Islet precursor cell (in vitro differentiated cells): ENCODE data around the gene F2R.

Source experiments
- DNase-seq: peaks from one replicate; pipeline ENCODE4 v3.0.0-alpha.2; 2018

The F2R gene

DNA sequence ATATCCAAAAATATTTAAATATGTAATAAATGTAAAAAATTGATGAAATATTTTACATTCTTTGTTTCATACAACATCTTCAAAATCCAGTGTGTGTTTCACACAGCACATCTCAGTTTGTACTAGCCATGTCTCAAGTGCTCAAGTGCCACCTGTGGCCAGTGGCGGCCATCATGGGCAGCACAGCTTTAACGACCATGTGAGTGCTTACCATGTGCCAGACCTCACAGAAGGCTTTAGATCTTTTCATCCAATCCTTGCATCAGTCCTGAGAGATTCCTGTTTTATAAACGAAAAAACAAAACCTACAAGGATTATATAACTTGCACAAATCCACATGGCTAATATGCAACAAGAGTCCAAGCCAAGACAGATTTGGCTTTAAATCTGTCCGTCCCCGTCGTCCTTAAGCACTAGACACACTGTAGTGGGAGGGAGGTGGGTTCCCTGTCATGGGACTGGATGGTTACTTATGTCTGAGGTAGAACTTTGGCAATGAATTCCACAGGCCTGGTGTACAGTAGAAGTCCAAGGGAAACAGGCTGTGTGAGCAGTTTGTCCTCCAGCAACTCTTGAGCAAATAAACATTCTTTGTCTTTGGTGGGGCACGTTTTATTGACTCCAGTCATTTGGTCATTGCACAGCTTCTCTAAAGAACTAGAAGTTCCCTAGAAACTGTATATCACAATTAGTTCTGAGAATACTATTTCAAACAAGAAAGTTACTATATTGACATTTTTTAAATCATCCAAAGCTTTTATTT, 25.0 kb upstream of the F2R start:
- DNase-seq: no peak

DNA sequence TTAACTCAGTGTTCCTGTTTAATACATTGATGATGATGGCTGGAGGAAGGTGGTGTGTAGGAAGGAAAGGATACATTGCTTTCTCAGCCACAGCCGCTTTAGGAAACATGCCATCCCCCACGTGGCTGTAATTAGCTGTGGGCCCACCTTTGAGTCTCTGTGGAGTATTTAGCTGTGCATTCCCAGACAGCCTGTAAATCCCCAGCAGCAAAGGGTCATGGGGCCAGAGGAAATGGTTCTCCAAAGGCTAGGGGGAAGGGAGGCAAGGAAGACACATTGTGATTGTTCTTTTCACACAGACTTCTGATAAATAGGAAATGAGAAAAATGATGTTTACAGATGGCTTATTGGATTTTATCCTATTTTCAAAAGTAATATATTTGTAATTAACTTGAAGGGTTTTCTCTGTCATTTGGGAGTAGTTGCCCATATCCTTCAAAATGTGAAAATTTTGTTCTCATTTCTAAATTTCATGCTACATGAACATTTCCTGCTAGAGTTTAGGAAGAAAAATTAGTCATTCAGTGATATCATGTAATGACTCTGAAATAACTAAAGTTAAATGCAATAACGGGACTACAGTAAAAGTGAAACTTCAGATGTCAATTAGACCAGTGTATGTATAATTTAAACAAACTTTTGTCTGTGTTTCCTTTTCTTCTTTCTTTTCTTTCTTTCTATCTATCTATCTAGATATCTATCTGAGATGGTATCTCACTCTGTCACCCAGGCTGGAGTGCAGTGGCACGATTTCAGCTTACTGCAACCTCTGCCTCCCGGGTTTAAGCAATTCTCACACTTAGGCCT, 24.3 kb upstream of the F2R start:
- DNase-seq: peak; percentile 87

DNA sequence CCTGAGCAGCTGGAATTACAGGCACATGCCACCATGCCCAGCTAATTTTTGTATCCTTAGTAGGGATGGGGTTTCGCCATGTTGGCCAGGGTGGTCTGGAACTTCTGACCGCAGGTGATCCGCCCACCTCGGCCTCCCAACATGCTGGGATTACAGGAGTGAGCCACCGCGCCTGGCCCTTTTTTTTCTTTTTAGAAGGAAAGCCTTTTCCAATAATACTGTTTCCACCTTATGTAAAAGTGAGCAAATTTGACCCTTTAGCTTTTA, 23.7 kb upstream of the F2R start:
- DNase-seq: no peak

DNA sequence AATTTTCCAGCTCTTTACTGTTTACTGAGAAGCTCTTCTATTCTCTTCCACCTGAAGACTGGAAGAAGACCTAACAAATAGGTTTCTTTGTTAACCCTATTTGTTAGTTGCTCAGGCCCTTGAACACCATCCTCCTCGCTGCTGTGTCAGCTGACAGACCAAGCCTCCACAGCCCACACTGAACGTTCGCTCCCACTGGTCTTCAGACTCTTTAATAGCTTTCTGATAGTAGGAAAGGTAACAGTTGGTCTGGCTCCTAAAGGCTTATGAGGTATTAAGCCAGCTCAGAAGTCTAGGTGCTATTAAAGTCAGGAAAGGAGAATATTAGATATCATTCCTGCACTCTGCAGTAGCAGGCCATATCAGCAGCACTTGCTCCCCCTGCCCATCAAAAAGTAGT, 23.3 kb upstream of the F2R start:
- DNase-seq: no peak

DNA sequence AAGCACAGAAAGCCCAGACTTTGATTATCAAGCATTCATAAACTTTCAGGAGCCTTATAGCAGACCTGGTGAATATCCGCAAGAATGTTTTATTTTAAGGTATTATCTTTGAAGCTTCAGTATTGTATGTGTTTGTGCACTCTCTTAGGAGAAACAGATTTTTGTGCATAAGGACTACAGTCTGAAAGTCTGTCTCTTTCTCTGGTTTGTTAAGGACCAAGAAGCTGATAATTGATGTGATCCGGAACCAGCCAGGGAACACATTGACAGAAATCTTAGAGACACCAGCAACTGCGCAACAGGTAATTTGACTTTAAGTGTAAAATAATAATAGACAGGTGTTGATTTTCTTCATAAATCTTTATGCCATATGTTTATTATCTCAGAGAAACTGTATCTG, 22.8 kb upstream of the F2R start:
- no peak for DNase-seq

DNA sequence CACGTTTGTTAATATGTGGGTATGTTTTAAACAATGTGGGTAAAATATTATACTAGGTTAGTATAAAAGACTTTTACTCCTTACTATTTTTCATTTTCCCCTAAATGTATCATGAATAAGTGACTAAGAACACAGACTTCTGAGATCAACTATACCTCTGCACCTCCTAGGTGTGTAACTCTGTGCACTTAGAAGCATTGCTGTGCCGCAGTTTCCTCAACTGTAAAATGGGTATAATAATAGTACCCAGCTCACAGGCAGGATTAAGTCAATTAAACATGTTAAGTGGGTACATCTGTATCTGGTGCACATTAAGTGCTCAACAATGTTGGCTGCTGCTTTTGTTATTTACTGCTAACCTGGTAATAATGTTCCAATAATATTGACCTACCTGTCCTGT, 21.6 kb upstream of the F2R start:
- no peak for DNase-seq

DNA sequence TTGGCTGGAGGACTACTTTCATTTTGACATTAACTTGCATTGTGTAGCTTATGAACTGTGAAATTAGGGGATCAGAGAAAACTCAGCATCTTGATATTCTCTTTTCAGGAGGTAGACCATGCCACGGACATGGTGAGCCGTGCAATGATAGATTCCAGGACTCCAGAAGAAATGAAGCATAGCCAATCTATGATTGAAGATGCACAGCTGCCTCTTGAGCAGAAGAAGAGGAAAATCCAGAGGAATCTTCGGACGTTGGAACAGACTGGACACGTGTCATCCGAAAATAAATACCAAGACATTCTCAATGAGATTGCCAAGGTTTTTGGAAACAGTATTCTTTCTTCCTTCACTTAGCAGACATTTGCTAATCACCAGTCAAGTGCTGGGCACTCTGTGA, 20.6 kb upstream of the F2R start:
- no peak for DNase-seq

DNA sequence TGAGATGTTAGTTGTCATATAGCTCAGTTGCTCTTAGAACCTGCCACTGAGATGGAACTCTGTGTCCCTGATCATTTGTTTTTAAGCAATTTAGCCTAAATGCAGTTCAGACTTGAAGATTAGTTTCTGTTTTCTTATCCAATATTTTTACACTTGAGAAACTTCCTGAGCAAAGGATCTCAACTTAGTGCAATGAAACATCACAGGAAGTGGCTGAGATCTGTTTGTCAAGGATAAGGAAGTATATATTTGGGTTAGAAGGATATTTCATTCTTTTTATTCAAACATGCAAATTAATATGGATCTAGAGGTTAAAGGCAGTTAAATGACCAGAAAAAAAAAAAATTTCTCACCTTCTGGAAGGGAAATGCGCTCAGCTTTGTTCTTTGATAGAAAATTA, 19.7 kb upstream of the F2R start:
- DNase-seq: no peak

DNA sequence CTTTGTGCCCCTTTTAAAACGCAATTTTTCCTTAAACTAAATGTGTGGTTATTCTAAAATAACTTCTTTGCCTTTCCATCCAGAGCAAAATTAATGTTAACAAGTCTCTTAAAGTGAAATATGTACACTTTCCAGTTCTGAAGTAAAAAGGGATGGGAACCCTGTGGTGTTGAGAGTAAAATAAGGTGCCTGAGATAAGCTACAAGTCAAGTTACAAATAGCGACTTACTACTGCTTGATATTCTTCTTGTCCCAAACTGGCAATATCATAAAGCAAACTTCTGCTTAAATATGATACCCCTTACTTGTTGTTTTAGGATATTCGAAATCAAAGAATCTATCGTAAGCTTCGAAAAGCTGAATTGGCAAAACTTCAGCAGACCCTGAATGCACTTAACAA, 18.3 kb upstream of the F2R start:
- no peak for DNase-seq

DNA sequence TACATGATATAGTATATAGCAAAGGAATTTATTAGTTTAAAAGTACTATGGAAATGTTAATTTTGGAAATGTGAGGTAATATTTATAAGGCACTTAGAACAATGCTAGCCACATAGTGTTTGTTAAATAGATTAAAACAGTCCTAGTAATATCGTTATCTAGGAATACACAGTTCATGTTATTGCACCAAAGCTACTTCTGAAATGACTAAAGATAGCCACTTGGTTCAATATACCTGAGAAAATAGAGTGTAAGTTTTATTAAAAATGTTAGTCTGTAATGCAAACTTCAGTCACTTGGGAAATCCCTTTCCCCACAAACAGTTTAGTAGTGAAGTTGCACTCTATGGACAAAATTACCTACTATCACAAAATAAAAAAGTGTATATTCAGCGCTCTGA, 15.4 kb upstream of the F2R start:
- no peak for DNase-seq

DNA sequence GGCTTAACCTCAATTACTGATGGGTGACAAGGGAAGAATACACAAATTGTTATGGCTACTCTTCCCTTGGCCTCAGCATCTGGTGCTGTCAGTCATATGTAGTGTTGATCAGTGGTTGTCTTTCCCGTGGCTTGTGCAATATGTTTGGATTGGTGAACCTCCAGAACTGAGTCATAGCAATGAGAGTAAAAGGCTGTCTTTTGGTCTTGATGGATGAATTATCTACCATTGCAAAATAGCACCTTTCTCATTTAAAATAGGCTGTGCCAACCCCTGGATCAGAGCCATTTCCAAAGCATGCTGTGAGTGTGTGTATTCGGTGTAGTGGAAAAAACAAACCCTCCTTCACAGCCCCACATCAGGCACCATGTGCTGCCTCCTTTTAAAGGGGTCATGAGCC, 14.6 kb upstream of the F2R start:
- no peak for DNase-seq

DNA sequence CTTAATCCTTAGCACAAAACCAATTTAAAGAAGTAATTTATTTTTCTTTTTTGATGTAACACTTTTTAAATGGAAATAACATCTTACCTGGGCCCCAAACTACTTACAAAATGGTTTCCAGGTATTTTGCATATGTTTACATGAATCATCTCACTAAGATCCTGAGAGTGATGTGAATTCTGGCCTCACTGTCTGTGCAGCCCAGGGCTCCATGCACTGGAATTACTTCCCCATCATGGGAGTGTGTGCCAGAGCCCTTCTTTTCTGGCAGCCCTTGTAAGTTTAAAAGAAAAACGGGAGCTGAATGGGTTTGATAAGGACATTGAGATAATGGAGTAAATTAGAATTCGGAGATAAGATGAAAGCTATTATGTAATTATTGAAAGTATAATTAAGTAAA, 12.2 kb upstream of the F2R start:
- no peak for DNase-seq

DNA sequence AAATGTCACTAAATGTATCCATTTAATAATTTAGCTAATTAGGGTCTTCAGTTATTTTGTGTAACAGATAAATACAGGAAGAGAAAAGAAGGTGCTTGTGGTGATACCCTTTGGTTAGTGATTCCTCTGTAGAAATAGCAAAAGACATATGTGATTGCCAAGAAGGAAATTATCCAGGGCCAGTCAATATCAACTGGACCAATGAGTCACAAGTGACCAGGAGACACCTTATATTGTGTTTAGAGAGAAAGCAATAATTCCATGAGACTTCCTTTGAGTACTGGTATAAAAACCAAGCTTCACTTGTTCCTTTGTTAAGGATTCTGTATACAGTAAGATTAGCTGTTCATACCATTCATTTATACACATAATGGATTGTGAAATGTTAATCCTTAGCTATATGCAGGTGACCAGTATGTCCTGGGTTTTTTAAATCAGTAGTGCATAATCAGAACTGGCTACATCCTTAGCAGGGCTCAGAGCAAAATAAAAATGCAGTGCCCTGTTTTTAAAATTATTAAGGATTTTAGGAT, 11.7 kb upstream of the F2R start:
- no peak for DNase-seq

DNA sequence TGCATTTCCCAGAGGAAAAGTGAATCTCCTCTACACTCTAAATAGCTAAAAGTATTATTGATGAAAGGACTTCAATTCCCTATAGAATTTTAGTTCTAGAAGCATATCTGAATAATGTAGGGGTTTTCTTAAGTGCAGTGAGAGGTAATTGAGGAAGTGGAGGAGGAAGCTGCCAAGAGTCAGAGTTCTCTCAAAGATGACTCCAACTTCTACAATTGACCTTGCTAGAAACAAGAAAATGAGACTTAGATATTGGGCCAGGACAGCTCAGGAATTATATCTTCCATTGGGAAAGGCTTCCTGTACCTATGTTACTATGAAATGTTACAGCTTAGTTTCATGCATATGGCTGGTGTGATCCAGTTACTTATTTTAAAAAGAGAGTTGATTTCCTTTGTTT, 10.4 kb upstream of the F2R start:
- DNase-seq: no peak

DNA sequence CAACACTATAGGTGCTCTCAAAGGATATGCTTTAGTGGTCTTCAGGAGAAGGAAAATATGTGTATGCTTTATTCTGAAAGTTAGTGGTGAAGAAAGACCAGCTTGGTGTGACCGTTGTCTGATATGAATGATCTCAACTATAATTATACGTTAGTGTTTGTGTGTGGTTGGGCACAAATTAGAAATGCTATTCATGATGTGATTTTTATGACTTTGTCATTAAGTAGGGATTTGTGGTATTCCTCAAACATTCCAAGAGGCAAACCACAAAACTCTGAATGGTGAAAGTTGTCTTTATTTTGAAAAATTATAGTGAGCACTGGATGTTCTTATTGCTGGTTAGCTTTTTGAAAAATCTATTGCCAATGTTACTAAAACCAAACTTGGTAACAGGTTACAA, 6.2 kb upstream of the F2R start:
- DNase-seq: no peak

DNA sequence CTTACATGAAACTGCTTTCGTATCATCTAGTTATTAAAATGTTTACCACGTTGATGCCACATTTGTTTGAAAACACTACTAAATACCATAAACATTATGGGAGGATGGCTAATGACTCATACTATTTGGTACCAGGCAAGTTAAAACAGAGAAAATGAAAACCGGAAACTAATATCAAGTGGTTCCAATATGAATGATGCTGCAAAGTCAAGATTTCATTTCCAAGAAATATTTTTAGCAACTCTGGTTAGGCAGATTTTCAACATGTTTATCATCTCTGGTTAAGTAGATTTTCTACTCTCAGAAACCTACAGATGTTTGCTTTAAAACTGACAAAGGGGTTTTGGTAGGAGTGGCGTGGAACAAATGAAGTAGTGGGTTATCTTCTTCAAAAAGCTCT, 4.9 kb upstream of the F2R start:
- DNase-seq: no peak

DNA sequence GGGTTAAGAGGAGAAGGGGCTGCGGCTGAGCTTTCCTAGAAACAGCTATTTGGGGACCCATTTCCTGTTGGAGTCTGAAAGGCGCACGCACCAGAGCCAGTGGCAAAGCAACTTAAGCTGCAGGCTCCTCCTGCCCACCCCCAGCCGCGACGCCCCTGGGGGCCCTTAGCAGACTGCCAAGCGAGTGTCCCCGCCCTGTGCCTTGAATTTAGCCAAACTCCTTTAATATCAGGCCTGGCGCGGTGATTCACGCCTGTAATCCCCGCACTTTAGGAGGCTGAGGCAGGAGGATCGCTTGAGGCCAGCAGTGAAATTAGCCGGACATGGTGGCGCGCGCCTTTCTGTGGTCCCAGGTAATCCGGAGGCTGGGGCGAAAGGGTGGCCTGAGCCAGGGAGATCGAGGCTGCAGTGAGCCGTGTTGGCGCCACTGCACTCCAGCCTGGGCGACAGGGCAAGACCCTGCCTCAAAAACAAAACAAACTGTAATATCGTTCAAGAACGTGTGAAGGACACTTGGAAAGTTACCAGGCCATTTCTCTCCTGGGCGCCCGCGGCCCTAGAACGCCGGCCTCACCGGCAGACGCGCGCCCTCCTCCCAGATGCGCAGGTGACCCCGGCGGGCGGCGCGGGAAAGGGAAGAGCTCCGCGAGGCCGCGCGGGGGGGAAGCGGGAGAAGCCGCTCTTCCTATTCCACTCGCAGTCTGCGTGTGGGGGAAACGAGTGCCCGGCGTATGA, 1.0 kb upstream of the F2R start:
- peak; percentile 63 for DNase-seq

DNA sequence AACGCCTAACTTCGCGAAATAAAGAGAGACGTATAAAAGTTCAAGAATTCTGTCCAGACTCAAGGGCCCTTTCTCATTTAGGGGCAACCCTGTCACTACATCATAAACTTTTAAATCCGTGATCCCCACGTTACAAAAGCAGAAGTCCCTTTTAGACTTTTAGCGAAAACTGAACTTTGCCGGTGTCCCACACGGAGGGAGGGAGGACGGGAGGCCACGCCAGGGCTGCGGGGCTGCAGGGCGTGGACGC, 515 bp upstream of the F2R start:
- DNase-seq: no peak

DNA sequence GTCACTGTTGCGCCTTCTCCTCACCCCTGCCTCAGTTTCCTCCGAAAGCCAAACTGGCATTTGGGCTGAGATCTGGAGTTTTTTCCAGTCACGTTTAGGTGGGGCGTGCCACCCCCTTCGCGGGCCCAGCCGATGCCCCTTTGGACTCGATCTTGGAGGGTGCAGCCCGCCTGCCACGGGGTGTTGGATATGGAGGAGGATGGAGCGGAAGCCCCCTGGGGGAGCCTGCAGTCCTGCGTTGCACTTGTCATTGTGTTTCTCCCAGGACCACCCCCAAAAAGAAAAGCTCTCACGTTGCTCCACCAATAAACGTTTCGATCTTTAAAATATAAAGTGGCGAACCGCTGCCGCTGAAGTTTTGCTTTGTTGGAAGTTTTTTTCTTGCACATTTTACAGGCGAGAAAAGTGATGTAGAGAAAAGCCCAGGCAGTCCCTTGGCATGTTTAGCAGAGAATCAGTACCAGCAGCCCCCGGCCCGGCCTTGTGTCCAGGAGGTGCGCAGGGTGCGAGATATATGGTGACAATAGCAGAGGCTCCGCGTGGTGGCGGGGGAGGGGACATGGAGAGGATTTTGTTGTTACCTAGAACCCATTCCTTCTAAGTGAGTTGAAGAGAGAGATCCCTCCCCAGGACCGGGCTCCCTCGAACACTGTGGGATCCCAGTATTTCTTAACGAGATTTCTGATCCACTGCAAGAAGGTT, 681 bp downstream of the F2R start:
- DNase-seq: peak; percentile 62

DNA sequence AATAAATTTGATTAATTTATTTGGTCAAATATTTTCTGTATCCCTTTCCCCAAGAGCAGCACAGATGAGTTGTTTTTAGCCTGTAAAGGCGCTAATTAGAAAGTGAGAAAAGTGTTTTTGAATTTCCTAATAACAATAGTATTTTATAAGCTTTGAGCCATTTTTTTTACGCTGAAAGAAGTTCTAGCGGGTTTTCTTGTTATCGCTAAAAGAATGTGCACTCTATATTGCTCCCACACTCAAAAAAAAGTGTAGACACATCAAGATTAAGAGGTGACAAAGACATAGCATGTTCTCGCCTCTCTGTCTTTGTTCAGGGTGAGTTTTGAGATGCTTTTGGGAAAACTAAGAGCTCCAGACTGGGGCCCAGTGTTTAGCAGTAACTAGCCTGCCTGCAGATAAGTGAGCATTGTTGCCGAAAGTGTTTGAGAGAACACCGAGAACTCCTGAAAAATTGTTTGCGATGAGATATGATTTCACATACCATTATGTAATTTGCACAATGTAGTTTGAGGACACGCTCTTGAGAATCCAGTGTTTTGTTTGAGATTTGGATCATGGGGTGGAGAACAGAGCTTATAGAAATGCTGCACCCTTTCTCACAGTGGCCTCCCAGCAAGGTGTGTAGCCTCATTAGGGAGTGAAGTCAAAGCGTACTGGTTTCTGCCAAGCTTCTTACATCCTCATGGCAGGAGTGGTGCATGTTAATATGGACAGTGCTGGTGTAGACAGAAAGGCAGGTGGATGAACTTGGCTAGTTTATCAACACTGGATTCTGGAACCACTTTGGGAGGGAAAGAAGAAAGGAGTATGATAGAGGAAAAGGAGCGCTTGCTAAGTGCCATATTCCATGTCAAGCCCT, 1.5 kb downstream of the F2R start:
- DNase-seq: no peak

DNA sequence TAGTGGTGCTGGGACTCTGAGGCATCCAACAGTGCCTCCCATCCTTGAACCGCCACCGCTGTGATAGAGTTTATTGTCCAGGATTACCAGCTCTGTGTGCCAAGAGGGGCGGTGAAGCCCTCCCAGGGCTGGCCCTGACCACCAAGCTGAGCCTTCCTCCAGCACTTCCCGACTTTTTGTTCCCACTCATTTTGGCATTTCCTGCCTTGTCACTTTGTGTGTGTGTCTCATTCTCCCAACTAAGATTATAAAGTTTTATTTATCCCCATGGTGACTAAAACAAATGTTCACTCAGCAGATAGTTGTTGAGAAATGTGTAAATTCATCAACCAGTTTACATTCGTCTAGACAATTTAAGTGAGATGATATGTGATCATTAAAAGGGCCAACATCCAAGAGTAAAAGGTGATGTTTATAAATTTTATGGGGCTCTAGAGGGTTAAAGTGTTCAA, 2.5 kb downstream of the F2R start:
- DNase-seq: no peak

DNA sequence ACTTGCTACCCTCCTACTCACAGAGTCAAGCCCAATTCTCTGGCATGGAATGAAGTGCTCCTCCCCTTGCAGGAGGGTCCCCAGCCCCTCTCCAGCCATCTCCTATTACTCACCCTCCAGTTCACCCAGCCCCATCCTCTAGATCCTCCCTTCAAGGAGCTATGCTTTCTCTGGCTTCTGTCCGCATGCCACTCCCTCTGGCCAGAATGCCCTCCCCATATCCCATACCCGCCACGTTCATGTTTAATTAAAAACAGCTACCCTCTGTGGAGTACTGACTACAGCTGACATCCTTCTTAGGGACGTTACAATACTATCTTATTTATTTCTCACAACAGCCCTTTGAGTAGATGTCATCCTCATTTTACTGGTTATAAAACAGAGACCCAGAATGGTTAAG, 3.0 kb downstream of the F2R start:
- DNase-seq: no peak
